ENCODE measurements around the gene NEMP2. TPM values are rescaled to one million over a fixed set of nuclear protein-coding genes. Genes with fewer than 3 reads are reported as not detected.

Gene NEMP2
- total RNA-seq, 6 donors from 2014 or later: 2.6 to 7.4 (median 4.3) TPM

DNA sequence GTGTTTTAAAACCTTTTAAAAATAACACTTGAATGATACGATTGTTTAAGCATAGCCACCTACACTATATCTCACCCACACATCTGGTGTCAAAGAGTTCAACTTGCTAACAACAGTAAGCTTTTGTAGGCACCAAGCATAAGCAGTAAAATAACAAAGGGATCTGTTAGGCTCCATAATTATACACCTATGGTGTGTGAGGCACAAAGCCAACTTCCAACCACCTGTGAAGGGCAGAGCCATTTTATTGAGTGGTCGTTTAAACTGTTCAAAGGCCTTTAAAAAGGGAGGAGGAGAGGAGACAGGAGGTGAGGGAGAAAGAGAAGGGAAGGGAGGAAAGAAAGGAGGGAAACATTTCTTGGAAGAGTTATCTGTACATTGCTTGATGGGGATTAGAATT lies 27.9 kb downstream of the NEMP2 start:
- DNase-seq (no peak), ATAC-seq (ENCODE audit: low FRiP score in 2 of 2) (no peak)
- TF ChIP-seq POLR2A (IDR thresholded peaks at IDR 0.05) (no peak), EP300 (IDR thresholded peaks at IDR 0.05) (no peak), POLR2AphosphoS5 (IDR thresholded peaks at IDR 0.05) (no peak)
- TF ChIP-seq, protein P1, sequence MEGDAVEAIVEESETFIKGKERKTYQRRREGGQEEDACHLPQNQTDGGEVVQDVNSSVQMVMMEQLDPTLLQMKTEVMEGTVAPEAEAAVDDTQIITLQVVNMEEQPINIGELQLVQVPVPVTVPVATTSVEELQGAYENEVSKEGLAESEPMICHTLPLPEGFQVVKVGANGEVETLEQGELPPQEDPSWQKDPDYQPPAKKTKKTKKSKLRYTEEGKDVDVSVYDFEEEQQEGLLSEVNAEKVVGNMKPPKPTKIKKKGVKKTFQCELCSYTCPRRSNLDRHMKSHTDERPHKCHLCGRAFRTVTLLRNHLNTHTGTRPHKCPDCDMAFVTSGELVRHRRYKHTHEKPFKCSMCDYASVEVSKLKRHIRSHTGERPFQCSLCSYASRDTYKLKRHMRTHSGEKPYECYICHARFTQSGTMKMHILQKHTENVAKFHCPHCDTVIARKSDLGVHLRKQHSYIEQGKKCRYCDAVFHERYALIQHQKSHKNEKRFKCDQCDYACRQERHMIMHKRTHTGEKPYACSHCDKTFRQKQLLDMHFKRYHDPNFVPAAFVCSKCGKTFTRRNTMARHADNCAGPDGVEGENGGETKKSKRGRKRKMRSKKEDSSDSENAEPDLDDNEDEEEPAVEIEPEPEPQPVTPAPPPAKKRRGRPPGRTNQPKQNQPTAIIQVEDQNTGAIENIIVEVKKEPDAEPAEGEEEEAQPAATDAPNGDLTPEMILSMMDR (IDR thresholded peaks at IDR 0.05): no peak
- 62 to 63% methylated on average over 2 of the region's 2 CpGs for WGBS, 2 donors
- H3K27me3 ChIP-seq: no peaks in the 10 kb centered on the region
- peaks cover 2 to 46% (median 3%) of the 10 kb centered on the region in 4 donors for H3K36me3 ChIP-seq
- no peak overlapping the region for H3K4me3 ChIP-seq
- H3K9me3 ChIP-seq: no peaks in the 10 kb centered on the region
- peaks cover 0 to 11% (median 3%) of the 10 kb centered on the region in 4 donors for H3K4me1 ChIP-seq
- peak overlapping the region in 1 of 4 donors; percentile 22 for H3K27ac ChIP-seq

DNA sequence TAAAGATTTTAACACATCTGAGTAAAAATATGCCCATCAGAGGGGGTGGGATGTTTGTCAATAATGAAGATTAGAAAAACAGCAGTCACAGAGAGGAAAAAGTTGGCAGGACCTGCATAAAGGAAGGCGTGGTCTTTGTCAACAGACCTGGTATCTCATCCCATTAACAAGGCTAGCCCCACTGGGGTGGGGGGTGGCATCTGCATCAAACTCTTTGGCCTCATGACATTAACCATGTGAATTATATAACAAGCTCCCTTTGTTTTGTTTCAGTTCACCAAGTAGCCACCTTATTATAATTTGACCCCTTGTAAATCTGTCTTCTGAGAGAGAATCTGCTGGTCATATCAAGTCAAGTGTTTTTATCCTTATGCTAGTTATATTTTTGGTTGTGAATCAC lies 28.8 kb downstream of the NEMP2 start:
- peak overlapping the region in 1 of 4 donors; percentile 22 for H3K27ac ChIP-seq
- peaks cover 0 to 11% (median 3%) of the 10 kb centered on the region in 4 donors for H3K4me1 ChIP-seq
- no peaks in the 10 kb centered on the region for H3K27me3 ChIP-seq
- 89 to 92% methylated on average over 1 of the region's 1 CpG for WGBS, 2 donors
- DNase-seq (no peak), ATAC-seq (ENCODE audit: low FRiP score in 2 of 2) (no peak)
- no peak overlapping the region for H3K4me3 ChIP-seq
- TF ChIP-seq EP300 (IDR thresholded peaks at IDR 0.05) (no peak), POLR2A (IDR thresholded peaks at IDR 0.05) (no peak), POLR2AphosphoS5 (IDR thresholded peaks at IDR 0.05) (no peak)
- TF ChIP-seq, protein P1 (IDR thresholded peaks at IDR 0.05): no peak
- H3K36me3 ChIP-seq: peaks cover 2 to 46% (median 6%) of the 10 kb centered on the region in 4 donors
- no peaks in the 10 kb centered on the region for H3K9me3 ChIP-seq

DNA sequence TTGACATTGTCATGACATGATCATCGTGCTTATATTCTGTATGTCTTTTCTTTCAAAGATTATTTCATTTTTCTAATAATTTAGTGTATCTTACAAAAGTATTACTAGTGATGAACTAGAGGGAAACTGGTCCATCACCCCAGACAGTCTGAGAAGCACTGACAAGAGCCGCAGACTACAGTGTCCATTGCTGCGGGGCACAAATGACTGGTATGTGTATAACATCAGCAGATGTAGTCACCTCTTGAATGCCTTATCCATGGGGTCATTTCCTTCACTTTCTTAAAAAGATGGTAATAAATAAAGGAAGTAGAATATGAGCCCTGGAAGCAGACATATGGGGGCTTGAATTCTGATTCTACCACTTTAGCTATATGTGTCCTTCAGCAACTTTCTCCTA lies 29.6 kb downstream of the NEMP2 start:
- DNase-seq (no peak), ATAC-seq (ENCODE audit: low FRiP score in 2 of 2) (no peak)
- peaks cover 2 to 47% (median 6%) of the 10 kb centered on the region in 4 donors for H3K36me3 ChIP-seq
- H3K4me1 ChIP-seq: peaks cover 0 to 15% (median 5%) of the 10 kb centered on the region in 4 donors
- 93 to 97% methylated on average over 3 of the region's 3 CpGs for WGBS, 2 donors
- TF ChIP-seq EP300 (IDR thresholded peaks at IDR 0.05) (no peak), POLR2A (IDR thresholded peaks at IDR 0.05) (no peak), POLR2AphosphoS5 (IDR thresholded peaks at IDR 0.05) (no peak)
- TF ChIP-seq, protein P1 (IDR thresholded peaks at IDR 0.05): no peak
- H3K9me3 ChIP-seq: no peaks in the 10 kb centered on the region
- H3K27ac ChIP-seq: no peak overlapping the region
- H3K4me3 ChIP-seq: no peak overlapping the region
- no peaks in the 10 kb centered on the region for H3K27me3 ChIP-seq

DNA sequence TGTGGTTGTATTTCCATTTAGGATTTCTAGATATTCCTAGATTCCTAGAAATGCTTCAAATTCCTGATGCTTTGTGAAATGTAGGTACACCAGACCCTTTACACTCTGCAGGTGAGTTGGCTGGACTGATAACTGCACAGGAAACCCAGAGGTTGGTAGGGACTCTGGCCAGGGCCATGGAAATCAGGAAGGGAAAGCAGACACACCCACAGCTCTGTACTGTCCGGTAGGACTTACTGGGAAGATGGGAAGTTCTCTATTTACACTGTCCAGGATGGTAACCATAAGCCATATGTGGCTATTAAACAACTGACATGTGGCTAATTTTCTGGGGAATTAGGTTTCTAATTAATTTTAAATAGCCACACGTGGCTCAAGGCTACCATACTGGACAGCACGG lies 31.4 kb downstream of the NEMP2 start:
- Histone ChIP-seq H3K27ac (peak overlapping the region in 2 of 4 donors; percentile 36 to 67), H3K36me3 (peaks cover 2 to 44% (median 6%) of the 10 kb centered on the region in 4 donors), H3K27me3 (no peaks in the 10 kb centered on the region), H3K4me3 (no peak overlapping the region), H3K4me1 (peaks cover 0 to 17% (median 6%) of the 10 kb centered on the region in 4 donors), H3K9me3 (no peaks in the 10 kb centered on the region)
- DNase-seq (no peak), ATAC-seq (ENCODE audit: low FRiP score in 2 of 2) (no peak)
- TF ChIP-seq, protein P1 (IDR thresholded peaks at IDR 0.05): no peak
- TF ChIP-seq POLR2A (IDR thresholded peaks at IDR 0.05): no peak
- TF ChIP-seq EP300 (IDR thresholded peaks at IDR 0.05): no peak
- TF ChIP-seq POLR2AphosphoS5 (IDR thresholded peaks at IDR 0.05): no peak
- 57 to 83% methylated on average over 3 of the region's 3 CpGs for WGBS, 2 donors
